IPS-18a (cell line): ENCODE results near the gene AFDN.

ENCODE experiments used
- H3K27ac ChIP-seq: one replicate; pipeline ENCODE4 v1.5.1; 2013; ENCODE audit warnings: low read length
- H3K27me3 ChIP-seq: one replicate; pipeline ENCODE4 v1.6.1; 2013; ENCODE audit warnings: mild to moderate bottlenecking, low read length; ENCODE audit not compliant: control insufficient read depth, insufficient read depth
- H3K36me3 ChIP-seq: one replicate; pipeline ENCODE4 v1.6.1; 2013; ENCODE audit warnings: low read depth, low read length; ENCODE audit not compliant: control insufficient read depth
- H3K4me1 ChIP-seq: one replicate; pipeline ENCODE4 v1.6.1; 2013; ENCODE audit warnings: low read depth, low read length; ENCODE audit not compliant: control insufficient read depth
- H3K4me3 ChIP-seq: one replicate; pipeline ENCODE4 v1.5.1; 2013; ENCODE audit warnings: low read length
- H3K9ac ChIP-seq: one replicate; pipeline ENCODE4 v1.6.1; 2013; ENCODE audit warnings: mild to moderate bottlenecking, low read length, moderate library complexity
- H3K9me3 ChIP-seq: one replicate; pipeline ENCODE4 v1.6.1; 2013; ENCODE audit warnings: low read depth, low read length; ENCODE audit not compliant: control insufficient read depth

The AFDN gene

DNA sequence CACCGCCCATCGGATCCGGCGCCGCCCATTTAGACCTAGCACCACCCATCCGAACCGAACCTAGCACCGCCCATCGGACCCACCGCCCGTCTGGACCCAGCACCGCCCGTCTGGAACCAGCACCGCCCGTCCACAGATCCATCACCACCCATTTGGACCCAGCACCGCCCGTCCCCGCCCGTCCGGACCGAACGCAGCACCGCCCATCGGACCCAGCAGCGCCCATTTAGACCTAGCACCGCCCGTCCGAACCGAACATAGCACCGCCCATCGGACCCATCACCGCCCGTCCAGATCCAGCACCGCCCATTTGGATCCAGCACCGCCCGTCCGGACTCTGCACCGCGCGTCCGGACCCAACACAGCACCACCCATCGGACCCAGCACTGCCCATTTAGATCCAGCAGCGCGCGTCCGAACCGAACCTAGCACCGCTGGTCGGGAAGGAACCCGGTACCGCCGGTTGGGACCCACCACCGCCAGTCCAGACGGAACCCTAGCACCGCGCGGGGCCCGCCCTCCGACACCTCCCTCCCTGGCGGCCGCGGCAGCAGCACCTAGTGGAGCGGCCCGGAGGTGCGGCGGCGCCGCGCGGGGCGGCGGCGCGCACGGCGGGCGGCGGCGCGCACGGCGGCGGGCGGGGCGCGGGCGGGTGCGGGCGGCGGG is 348 bp upstream of the AFDN start:
- Histone ChIP-seq H3K9ac (peak overlapping the region; percentile 70), H3K36me3 (no peaks in the 10 kb centered on the region), H3K9me3 (no peaks in the 10 kb centered on the region), H3K4me1 (peaks cover 19% of the 10 kb centered on the region), H3K4me3 (peak overlapping the region; percentile 90), H3K27me3 (peaks cover 3% of the 10 kb centered on the region), H3K27ac (no peak overlapping the region)

- peaks cover 3% of the 10 kb centered on the region for H3K27me3 ChIP-seq
- H3K4me3 ChIP-seq: peak overlapping the region; percentile 93
- peaks cover 28% of the 10 kb centered on the region for H3K4me1 ChIP-seq
- H3K9me3 ChIP-seq: no peaks in the 10 kb centered on the region
- H3K27ac ChIP-seq: no peak overlapping the region
- H3K9ac ChIP-seq: peak overlapping the region; percentile 83
- H3K36me3 ChIP-seq: no peaks in the 10 kb centered on the region
Measured at GRCh38 chr6:167827583-167828324, 1.0 kb downstream of the AFDN start.

DNA sequence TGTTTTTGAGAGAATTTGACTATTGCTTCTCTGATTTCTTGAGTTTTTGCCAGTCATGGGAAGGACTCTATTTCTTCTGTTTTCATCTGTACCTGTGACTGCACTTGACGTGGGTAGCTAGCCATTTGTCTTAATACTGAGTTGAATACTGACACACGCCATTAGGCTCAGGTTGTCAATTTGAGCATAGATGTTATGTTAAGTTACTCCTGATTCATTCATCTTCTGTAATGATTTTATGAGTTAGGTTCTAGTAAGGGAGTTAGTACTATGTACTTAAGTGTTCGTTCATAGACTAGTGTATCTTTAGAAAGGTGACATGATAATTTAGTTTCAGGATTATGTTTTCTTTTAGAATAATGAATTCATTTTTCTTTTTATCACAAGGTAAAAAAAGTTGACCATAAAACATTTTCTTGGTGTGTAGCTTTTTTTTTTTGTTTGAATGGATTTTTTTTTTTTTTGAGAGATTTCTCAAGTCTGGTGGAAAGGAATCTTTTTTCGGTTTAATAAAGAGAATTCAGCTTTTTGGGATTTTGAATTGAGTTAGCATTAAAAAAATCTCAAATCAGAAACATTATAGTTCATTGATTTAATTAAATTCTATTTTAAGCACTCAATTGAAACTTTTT is 1.7 kb downstream of the AFDN start:
- H3K4me1 ChIP-seq: peaks cover 35% of the 10 kb centered on the region
- H3K36me3 ChIP-seq: no peaks in the 10 kb centered on the region
- peak overlapping the region; percentile 93 for H3K4me3 ChIP-seq
- H3K9ac ChIP-seq: peak overlapping the region; percentile 83
- no peak overlapping the region for H3K27ac ChIP-seq
- no peaks in the 10 kb centered on the region for H3K9me3 ChIP-seq
- H3K27me3 ChIP-seq: peaks cover 3% of the 10 kb centered on the region

- Histone ChIP-seq H3K4me3 (peak overlapping the region; percentile 6), H3K36me3 (no peaks in the 10 kb centered on the region), H3K9ac (peak overlapping the region; percentile 14), H3K27me3 (peaks cover 3% of the 10 kb centered on the region), H3K4me1 (peaks cover 38% of the 10 kb centered on the region), H3K27ac (no peak overlapping the region), H3K9me3 (no peaks in the 10 kb centered on the region)
Measured at GRCh38 chr6:167829513-167829912, 2.8 kb downstream of the AFDN start.

DNA sequence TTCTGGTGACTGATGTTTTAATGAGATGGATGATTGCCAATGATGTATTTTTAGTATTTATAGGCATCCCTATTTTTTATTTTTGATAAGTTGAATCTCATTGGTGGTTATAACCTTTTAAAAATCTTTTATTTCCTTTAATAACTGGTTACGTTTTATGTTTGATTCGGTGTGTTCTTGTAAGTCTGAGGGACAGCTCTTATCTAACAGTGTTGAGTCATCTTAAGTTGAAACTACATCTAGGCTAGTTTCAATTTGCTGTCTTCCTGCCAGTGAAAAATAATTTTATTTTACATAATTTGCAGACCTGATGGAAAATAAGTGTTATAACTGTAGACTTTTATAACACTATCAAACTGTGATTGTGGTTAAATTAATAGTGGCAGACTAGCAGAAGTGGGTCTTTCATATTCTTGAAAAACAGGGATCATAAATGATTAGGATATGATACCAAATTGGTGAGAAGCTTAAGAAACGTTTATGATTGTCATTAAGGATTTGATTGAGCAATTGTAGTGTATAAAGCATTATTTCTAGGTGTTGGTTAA is 4.6 kb downstream of the AFDN start:
- no peaks in the 10 kb centered on the region for H3K36me3 ChIP-seq
- no peaks in the 10 kb centered on the region for H3K27me3 ChIP-seq
- no peak overlapping the region for H3K9ac ChIP-seq
- H3K9me3 ChIP-seq: no peaks in the 10 kb centered on the region
- H3K4me3 ChIP-seq: no peak overlapping the region
- H3K27ac ChIP-seq: no peak overlapping the region
- peaks cover 32% of the 10 kb centered on the region for H3K4me1 ChIP-seq

DNA sequence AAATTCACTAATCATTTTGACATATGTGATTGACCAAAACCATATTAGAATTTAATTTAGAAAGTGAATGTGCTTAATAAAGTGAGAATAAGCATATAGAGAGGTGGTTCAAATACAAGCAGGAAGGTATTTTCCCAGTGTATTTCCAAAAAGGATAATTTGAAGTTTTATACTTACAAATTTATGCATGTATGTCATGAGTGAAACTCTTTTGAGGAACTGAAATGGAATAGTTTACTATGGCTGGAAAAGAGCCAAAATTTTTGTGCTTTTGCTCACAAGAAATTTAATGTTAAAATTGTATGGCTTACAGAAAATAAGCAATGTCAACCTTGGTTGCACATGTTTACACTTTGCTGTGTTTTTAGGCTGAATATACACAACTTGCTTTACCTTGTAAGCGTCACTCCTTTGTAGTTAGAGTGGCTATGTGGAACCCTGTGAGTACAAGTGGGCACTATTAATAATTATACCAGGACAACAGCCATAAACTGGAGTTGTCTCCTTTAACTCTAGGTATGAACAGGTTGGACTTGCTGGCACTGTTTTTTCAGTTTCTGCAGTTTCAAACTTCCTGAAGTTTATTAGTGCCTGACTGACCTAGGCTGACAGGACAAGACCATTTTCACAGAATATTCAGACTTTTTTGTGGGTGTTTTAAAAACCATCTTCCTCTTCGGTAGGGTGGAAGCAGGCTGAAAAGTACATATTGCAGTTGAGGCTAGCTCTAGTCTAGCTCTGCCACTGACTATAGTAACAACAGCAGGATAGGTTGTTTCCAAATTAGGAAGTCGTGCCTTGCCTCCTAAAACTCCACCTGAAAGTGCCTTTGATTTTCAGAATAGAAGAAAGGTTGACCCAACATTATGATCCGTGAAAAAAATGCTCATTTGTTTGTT is 6.0 kb downstream of the AFDN start:
- Histone ChIP-seq H3K27ac (no peak overlapping the region), H3K9me3 (no peaks in the 10 kb centered on the region), H3K36me3 (no peaks in the 10 kb centered on the region), H3K27me3 (no peaks in the 10 kb centered on the region), H3K4me3 (peak overlapping the region; percentile 5), H3K9ac (no peak overlapping the region), H3K4me1 (peaks cover 32% of the 10 kb centered on the region)

DNA sequence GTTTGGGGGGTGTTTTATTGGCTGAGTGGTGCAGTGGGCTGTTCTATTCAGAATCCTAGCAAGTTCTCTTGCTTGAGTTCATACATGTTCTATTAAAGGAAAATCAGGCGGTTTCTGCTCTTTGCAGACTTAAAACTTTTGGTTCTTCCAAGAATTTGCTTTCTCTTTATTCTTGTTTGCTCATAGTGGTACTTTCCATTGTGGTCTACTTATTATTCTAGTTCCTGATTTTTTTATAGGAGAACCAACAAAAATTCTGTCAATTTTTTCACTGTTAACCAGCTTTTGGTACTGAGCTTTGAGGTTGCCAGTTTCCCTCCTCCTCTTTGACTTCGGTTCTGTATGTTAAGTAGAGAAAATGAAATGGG is 6.7 kb downstream of the AFDN start:
- H3K4me3 ChIP-seq: peak overlapping the region; percentile 5
- no peak overlapping the region for H3K9ac ChIP-seq
- H3K27ac ChIP-seq: no peak overlapping the region
- peaks cover 35% of the 10 kb centered on the region for H3K4me1 ChIP-seq
- no peaks in the 10 kb centered on the region for H3K9me3 ChIP-seq
- no peaks in the 10 kb centered on the region for H3K27me3 ChIP-seq
- no peaks in the 10 kb centered on the region for H3K36me3 ChIP-seq

DNA sequence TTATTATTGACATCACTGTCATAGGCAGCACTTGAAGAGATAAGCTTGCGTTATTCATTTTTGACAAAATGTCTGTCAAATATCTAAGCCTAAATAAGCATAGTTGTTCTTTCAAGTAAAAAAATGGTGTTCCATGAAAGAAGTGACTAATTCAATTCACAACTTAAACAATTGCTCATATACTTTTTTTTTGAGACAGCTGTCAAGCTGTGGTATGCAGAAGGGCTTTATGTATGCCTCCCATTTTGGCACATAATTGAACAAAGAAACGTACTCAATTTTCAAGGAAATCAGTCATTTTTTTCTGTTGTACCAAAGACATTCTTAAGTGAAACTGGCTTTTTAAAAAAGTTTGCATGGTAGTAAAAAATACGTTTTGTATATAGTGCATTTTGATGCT is 8.5 kb downstream of the AFDN start:
- Histone ChIP-seq H3K9ac (no peak overlapping the region), H3K36me3 (no peaks in the 10 kb centered on the region), H3K27me3 (no peaks in the 10 kb centered on the region), H3K4me3 (no peak overlapping the region), H3K9me3 (no peaks in the 10 kb centered on the region), H3K4me1 (peaks cover 41% of the 10 kb centered on the region), H3K27ac (no peak overlapping the region)

GRCh38 chr6:167836721-167837120 is 10.0 kb downstream of the AFDN start:
- Histone ChIP-seq H3K4me1 (peaks cover 55% of the 10 kb centered on the region), H3K36me3 (no peaks in the 10 kb centered on the region), H3K27me3 (no peaks in the 10 kb centered on the region), H3K27ac (no peak overlapping the region), H3K9ac (no peak overlapping the region), H3K4me3 (no peak overlapping the region), H3K9me3 (no peaks in the 10 kb centered on the region)

GRCh38 chr6:167838207-167838748 is 11.6 kb downstream of the AFDN start:
- H3K27me3 ChIP-seq: no peaks in the 10 kb centered on the region
- H3K4me1 ChIP-seq: peaks cover 47% of the 10 kb centered on the region
- no peaks in the 10 kb centered on the region for H3K36me3 ChIP-seq
- H3K27ac ChIP-seq: no peak overlapping the region
- H3K9ac ChIP-seq: no peak overlapping the region
- H3K4me3 ChIP-seq: no peak overlapping the region
- no peaks in the 10 kb centered on the region for H3K9me3 ChIP-seq

DNA sequence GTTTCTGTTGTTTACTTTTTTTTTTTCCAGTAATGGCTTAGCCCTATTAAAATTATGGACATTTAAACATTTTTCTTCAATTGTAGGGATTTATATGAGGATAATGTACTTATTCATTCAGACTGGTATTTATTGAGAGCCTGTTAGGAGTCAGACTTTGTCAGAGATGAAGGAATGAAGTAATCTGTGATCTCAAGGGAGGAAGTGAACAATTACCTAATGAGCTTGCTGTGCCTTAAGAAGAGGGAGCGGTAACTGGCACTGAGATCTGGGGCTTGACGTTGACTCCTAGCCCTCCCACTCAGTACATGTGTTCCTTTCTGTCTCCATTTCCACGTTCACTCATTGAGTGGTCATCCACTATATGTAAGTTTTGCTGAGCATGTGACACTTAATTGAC is 12.6 kb downstream of the AFDN start:
- Histone ChIP-seq H3K4me3 (no peak overlapping the region), H3K27me3 (no peaks in the 10 kb centered on the region), H3K9ac (no peak overlapping the region), H3K4me1 (peaks cover 43% of the 10 kb centered on the region), H3K36me3 (no peaks in the 10 kb centered on the region), H3K27ac (no peak overlapping the region), H3K9me3 (no peaks in the 10 kb centered on the region)
